ENCODE data around the gene UBAP1L.

GRCh38 chr15:65069779-65070546 lies 45.0 kb downstream of the UBAP1L start:
- TF ChIP-seq EZH2phosphoT487 (IDR thresholded peaks at IDR 0.05; ENCODE audit: low read depth, severe bottlenecking, unreplicated experiment): no peak
- TF ChIP-seq CTCF (IDR thresholded peaks at IDR 0.05; ENCODE audit: poor library complexity): no peak

All from hepatocyte (in vitro differentiated cells).